AG08396 (cell line): ENCODE results near the gene KCNQ1.

ENCODE experiments used
- DNase-seq: peaks from one replicate; pipeline ENCODE4 v3.0.0; 2012; ENCODE audit warnings: low spot score, mixed read lengths

Gene KCNQ1

GRCh38 chr11:2862395-2863275 lies 417.8 kb downstream of the KCNQ1 start:
- DNase-seq = no peak

DNA sequence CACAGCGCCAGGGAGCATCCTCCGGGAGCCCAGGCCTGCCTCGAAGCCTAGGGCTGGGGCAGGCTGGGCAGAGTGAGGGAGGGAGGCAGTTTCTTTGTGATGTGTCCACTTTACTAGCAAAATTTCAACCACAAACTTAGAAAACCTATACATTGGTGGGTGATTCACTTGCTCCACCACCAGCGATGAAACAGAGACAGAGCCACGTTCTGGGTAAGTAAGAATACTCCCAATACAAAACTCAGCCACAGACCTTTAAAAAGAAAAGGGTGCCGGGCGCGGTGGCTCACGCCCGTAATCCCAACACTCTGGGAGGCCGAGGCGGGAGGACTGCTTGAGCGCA lies 418.4 kb downstream of the KCNQ1 start:
- no peak for DNase-seq

- DNase-seq = no peak
Measured at GRCh38 chr11:2864901-2865300, 420.1 kb downstream of the KCNQ1 start.

- no peak for DNase-seq
Measured at GRCh38 chr11:2865922-2866577, 421.2 kb downstream of the KCNQ1 start.

- DNase-seq = no peak
Measured at GRCh38 chr11:2867142-2867541, 422.3 kb downstream of the KCNQ1 start.

GRCh38 chr11:2867722-2868505 lies 423.1 kb downstream of the KCNQ1 start:
- DNase-seq = no peak

GRCh38 chr11:2868506-2869133 lies 423.8 kb downstream of the KCNQ1 start:
- no peak for DNase-seq

DNA sequence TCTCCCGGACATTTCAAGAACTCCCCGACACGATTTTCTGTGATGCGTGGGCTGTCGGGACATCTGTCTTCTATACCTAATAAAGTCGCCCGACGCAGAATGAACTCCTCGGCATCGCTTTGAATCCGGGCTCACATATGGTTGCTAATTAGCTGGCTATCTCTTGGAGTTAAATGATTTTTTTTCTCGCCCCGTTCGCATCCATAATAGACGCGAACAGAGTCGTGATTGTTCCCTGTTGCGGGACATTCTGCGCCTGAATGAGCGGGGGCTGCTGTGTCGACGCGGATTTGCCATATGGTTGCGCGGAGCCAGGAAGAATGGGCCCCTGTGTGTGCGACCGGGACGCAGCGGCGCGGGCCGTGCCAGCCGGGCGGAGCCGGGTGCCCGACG lies 424.3 kb downstream of the KCNQ1 start:
- DNase-seq = no peak

DNA sequence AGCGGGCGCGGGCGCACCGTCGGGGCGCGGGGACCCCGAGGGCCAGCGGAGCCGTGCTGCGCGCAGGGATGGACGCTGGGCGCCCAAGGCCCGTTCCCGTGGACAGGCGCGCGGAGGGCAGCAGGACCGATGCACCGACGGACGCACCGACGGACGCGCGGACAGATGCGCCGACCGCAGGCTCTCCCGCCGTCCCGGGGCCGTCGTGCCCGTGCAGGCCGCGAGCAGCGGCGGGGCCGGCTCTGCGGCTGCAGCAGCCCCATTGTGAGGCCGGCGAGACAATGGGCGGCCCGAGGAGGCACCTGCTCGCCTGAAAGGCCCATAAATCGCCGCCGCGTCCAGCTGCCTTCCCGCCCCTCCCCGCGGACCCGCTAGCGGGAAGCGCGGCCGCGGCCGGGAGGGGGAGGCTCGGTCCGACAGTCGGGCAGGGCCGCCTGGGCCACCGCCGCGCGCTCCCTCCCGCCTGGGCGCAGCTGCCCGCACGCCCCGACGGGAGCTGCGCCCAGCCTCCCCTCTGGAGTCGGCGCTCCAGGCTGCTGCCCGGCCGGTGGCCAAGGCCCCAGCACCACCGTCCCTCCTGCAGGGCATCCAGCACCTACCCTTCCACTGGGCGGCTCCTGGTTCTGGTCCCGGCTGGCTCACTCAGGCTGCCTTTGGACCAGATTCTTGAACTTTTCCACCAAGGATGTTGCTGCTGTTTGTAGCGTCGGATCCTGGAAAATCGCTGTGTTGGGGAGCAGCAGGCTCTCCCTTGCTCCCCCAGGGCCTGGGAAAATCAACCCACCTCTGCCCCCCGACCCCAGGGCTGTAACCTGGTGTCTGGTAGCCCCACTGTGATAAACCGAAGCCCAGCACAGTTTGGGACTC lies 425.0 kb downstream of the KCNQ1 start:
- no peak for DNase-seq

- DNase-seq = no peak
Measured at GRCh38 chr11:2870460-2870859, 425.7 kb downstream of the KCNQ1 start.

DNA sequence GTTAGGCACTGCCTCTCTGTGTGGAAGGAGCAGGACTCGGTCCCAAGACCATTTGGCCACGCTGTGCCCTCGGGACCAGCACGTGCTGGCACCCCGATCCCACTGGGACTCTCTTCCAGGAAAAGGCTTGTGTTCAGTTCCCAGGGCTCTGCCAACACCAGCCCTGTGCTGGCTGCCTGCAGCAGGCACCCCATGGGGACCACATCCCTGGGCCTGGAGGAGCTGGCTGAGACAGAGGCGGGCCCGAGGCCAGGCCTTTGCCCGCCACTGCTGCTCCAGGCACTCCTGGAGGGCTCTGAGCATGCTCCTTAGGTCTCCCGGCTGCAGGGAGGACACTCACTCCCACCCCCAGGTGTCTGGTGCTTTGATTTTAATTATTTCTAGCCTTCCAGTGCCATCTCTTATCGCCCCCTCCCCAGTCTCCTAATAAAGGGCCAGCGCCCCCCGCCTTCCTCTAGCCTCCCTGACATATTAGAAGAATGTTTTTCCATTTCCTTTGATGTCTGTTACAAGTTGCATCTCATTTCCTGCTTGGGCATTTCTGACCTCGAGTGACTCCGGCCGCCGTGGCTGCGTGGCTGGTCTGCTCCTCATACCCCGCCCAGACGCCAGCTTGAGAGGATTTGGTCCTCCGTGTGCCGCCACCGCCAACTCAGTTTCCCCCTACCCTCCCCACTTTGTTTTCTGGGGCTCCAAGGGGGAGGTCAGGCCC lies 426.3 kb downstream of the KCNQ1 start:
- no peak for DNase-seq

DNA sequence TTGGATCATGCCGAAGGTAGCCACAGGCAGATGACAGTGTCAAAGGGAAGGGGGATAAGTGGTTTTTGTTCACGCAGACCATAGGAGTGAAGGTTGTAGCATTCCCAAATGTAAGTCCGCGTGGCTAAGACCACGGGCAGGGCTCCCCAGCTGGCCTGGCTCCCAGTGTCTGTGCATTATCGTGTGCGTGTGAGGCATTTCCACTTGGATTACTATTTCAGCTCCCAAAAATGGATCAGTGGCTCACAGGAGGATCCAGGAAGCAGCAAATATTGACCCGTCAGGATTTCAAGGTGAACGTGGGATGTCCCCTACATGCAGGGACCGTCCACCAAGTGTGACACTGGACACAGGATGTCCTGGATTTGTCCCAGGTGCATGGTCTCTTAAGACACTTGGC lies 430.2 kb downstream of the KCNQ1 start:
- no peak for DNase-seq

DNA sequence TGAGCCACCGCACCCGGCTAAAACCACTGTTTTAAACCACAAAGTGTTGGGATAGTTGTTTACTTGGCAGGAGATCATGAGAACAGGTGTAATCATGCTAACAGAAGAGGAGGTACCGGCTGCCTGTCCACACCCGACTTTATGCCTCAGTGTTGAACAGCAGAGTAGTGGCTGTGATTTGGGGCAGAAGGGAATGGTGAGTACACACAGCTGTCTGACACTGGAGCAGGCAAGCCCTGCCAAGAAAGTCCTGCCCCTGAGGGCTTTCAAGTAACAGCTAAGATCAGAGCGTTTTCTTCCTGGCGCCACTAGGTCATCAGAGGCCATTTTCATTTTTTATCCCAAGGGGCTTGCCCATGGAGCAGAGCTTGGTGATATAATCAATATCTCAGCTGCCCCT lies 432.7 kb downstream of the KCNQ1 start:
- no peak for DNase-seq

GRCh38 chr11:2878782-2879181 lies 434.0 kb downstream of the KCNQ1 start:
- DNase-seq = no peak

- no peak for DNase-seq
Measured at GRCh38 chr11:2880646-2881045, 435.8 kb downstream of the KCNQ1 start.

DNA sequence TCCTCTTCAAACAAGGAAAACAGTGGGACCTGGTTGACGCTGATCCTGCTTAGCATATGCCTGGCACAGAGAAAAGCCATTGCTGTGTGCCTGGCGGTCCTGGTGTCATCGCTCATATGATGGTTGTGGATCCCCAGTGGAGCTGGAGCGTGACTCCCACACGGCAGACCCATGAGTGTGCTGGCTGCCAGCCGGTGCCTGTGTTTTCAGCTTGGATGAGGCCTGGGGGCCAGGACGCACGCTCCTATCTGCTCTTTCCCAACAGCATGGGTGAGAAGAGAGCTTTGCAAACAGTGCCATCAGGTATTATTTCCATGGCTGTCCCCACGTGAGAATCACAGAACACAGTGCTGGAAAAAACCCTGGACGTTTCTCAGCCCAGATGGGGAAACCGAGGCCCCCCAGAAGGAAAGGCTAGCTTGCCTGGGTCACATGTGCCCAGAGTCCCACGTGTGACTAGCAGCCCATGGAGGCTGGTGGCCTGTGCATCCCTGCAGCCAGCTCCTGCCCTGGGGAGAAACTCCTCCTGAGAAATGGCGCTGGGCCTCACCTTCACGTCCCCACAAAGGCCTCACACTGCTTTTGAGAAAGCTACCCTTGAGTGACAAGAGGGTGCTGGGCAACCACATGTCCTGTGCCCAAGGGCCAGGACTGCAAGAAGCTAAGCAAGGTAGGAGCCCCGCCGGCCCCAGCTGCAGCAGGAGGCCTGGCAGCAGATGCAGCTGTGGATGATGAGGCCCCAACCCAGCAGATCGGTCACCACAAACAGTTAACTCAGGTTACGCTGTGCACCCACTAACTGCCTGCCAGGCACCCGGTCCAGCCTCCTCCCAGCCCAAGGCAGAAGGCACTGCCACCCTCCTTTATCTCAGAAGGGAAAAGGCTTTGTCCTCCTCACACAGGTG lies 436.5 kb downstream of the KCNQ1 start:
- no peak for DNase-seq

- no peak for DNase-seq
Measured at GRCh38 chr11:2881981-2882375, 437.2 kb downstream of the KCNQ1 start.

DNA sequence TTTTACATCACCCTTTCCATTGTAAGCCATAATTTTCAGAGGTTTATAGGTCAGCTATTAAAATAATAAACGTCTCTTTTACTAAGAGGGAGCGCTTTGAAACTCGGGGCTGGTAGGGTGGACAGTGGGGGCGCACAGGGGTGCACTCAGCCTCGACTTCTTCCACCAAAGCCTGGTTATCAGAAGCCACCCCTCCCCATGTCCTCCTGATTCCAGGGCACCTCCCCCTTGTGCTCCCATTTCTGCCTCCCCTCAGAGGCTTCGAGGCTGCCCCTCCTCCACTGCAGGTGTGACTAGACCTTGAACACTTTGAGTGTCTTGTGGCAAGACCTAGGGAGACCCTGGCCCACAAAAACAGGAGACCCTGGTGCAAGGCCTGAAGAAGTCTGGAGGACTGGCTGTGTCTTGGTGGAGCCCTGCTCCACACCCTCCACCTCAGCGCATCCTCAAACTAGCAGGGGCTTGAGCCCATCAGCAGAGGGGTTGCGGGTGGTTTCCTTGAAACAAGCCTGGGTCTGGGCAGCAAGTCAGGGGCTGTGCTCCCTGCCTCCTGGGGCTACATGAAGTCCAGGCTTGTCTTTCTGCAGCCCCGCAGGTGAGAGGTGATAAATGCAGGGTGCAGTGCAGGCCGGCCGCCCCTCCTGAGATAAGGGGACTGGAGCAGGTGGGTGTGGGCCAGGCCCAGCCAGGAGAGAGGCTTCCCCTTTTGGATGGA lies 437.7 kb downstream of the KCNQ1 start:
- no peak for DNase-seq

- DNase-seq = no peak
Measured at GRCh38 chr11:2883640-2883978, 438.8 kb downstream of the KCNQ1 start.
